OCI-LY7 (cell line): Measurements from ENCODE around the gene OAF. TPM values are rescaled to one million over a fixed set of nuclear protein-coding genes. Genes with fewer than 3 reads are reported as not detected.

Experiments
- BruUV-seq: library from RNA; stranded (reverse); fragments of 400-500 nt; replicated peaks from 2 replicates; lab custom pipeline; 2021; lab: Mats Ljungman, UMichigan
- CTCF ChIA-PET: fragments of 300-600 bp; sonication (Branson Sonifier 250); formaldehyde crosslinking; loops from one replicate; lab custom pipeline; 2022; ENCODE audit warnings: antibody characterized with exemption; ENCODE audit not compliant: unreplicated experiment; lab: Charles Lee
- POLR2A ChIA-PET: fragments of 300-600 bp; sonication (Branson Sonifier 250); formaldehyde crosslinking; loops from one replicate; lab custom pipeline; 2022; ENCODE audit warnings: antibody characterized with exemption; lab: Charles Lee
- DNase-seq: peaks from one replicate; pipeline ENCODE4 v3.0.0-alpha.2; 2015; ENCODE audit warnings: low spot score
- H2AFZ ChIP-seq: fragments of 200-600 bp; sonication (generic), shearing (Covaris generic); 2 replicates; pipeline ENCODE4 v1.6.1; 2014; ENCODE audit warnings: mild to moderate bottlenecking, antibody characterized with exemption, low read length, moderate library complexity
- H3K27ac ChIP-seq: fragments of 200-600 bp; sonication (generic); 2 replicates; pipeline ENCODE4 v1.5.1; 2014; ENCODE audit warnings: mixed run types, low read depth, mild to moderate bottlenecking, moderate library complexity, low read length, inconsistent platforms; ENCODE audit not compliant: poor library complexity, severe bottlenecking
- H3K36me3 ChIP-seq: fragments of 200-600 bp; sonication (generic); 2 replicates; pipeline ENCODE4 v1.6.1; 2014; ENCODE audit warnings: mild to moderate bottlenecking, antibody characterized with exemption, low read length, moderate library complexity, mixed read lengths; ENCODE audit not compliant: insufficient read depth
- H3K4me1 ChIP-seq: fragments of 200-600 bp; sonication (generic); 2 replicates; pipeline ENCODE4 v1.5.1; 2014; ENCODE audit warnings: mild to moderate bottlenecking, low read length; ENCODE audit not compliant: insufficient read depth, poor library complexity, severe bottlenecking
- H3K4me2 ChIP-seq: fragments of 200-600 bp; sonication (generic); 2 replicates; pipeline ENCODE4 v1.6.1; 2014; ENCODE audit warnings: mild to moderate bottlenecking, low read length
- H3K4me3 ChIP-seq: fragments of 200-600 bp; sonication (generic); 2 replicates; pipeline ENCODE4 v1.5.1; 2014; ENCODE audit warnings: mild to moderate bottlenecking, low read depth, low read length; ENCODE audit not compliant: poor library complexity, severe bottlenecking
- H3K79me2 ChIP-seq: fragments of 200-600 bp; sonication (generic); 2 replicates; pipeline ENCODE4 v1.6.1; 2016; ENCODE audit warnings: low read depth, mild to moderate bottlenecking, low read length, moderate library complexity, mixed read lengths; ENCODE audit not compliant: insufficient read depth
- H3K9me2 ChIP-seq: fragments of 200-600 bp; sonication (generic); 2 replicates; pipeline ENCODE4 v1.6.1; 2016; ENCODE audit warnings: mild to moderate bottlenecking, low read length, mixed read lengths; ENCODE audit not compliant: insufficient read depth
- H3K9me3 ChIP-seq: fragments of 200-600 bp; sonication (generic); 2 replicates; pipeline ENCODE4 v1.6.1; 2014; ENCODE audit warnings: mild to moderate bottlenecking, mixed run types, low read length, mixed read lengths
- H4K20me1 ChIP-seq: fragments of 200-600 bp; sonication (generic); 2 replicates; pipeline ENCODE4 v1.6.1; 2014; ENCODE audit warnings: mild to moderate bottlenecking, antibody characterized with exemption, low read length, moderate library complexity, mixed read lengths; ENCODE audit not compliant: insufficient read depth
- CTCF ChIP-seq: fragments of 200-600 bp; sonication (generic); conservative IDR thresholded peaks from 2 replicates; pipeline ENCODE4 v1.5.1; 2014; ENCODE audit warnings: mild to moderate bottlenecking, antibody characterized with exemption, low read length, moderate library complexity, mixed read lengths
- EZH2phosphoT487 ChIP-seq: fragments of 200-600 bp; sonication (generic); IDR thresholded peaks from 2 replicates; pipeline ENCODE4 v1.6.1; 2018; ENCODE audit warnings: low read depth, borderline replicate concordance, mild to moderate bottlenecking, mixed run types, antibody characterized with exemption, low read length, moderate library complexity, mixed read lengths
- intact Hi-C: fragments of 100-400 bp; cut with micrococcal nuclease; formaldehyde crosslinking; loops from one replicate; pipeline ENCODE4 v1.10.0; 2022; ENCODE audit not compliant: unreplicated experiment
- total RNA-seq, 2 experiments: library from RNA; depleted of rRNA in 1 of 2; stranded (reverse); fragments of >200 nt in 1 of 2; shearing (Covaris generic) in 1 of 2; gene quantifications; 2 replicates each; pipeline ENCODE4 v1.2.3, GENCODE V29; 2014 to 2022

OAF gene
- total RNA-seq, 2 experiments from 2014 or later = 3.4 to 3.8 TPM

- TF ChIP-seq CTCF (no peak), EZH2phosphoT487 (no peak)
- Histone ChIP-seq H3K4me2 (no peak overlapping the region), H4K20me1 (no peaks in the 10 kb centered on the region), H3K4me3 (no peak overlapping the region), H3K36me3 (no peaks in the 10 kb centered on the region), H2AFZ (no peak overlapping the region), H3K9me2 (no peaks in the 10 kb centered on the region), H3K9me3 (no peaks in the 10 kb centered on the region), H3K27ac (no peak overlapping the region), H3K4me1 (no peaks in the 10 kb centered on the region), H3K79me2 (no peaks in the 10 kb centered on the region)
- DNase-seq = no peak
- BruUV-seq = no TSS peak
- ChIA-PET CTCF (no interaction called here), POLR2A (no interaction called here)
- intact Hi-C loops = no loop called here
These were observed 45.9 kb downstream of the OAF start for GRCh38 chr11:120256779-120257178.

- no peak overlapping the region for H2AFZ ChIP-seq
- DNase-seq = no peak
- H3K27ac ChIP-seq = no peak overlapping the region
- ChIA-PET POLR2A (no interaction called here), CTCF (interaction anchor here (0.6 kb wide), 1 partner anchor 45 kb away, joined by 4 read pairs; no protein-coding TSS in a partner anchor)
- no peak overlapping the region for H3K4me2 ChIP-seq
- H3K79me2 ChIP-seq = no peaks in the 10 kb centered on the region
- no peaks in the 10 kb centered on the region for H3K9me3 ChIP-seq
- H3K9me2 ChIP-seq = no peaks in the 10 kb centered on the region
- H3K4me3 ChIP-seq = no peak overlapping the region
- H4K20me1 ChIP-seq = no peaks in the 10 kb centered on the region
- TF ChIP-seq EZH2phosphoT487 = no peak
- H3K4me1 ChIP-seq = no peaks in the 10 kb centered on the region
- intact Hi-C loops = no loop called here
- no TSS peak for BruUV-seq
- no peaks in the 10 kb centered on the region for H3K36me3 ChIP-seq
These were observed 46.5 kb downstream of the OAF start for GRCh38 chr11:120257346-120257745.

GRCh38 chr11:120258661-120259060 is 47.8 kb downstream of the OAF start:
- BruUV-seq = no TSS peak
- Histone ChIP-seq H3K27ac (no peak overlapping the region), H3K4me2 (no peak overlapping the region), H4K20me1 (no peaks in the 10 kb centered on the region), H3K36me3 (no peaks in the 10 kb centered on the region), H3K4me1 (no peaks in the 10 kb centered on the region), H3K4me3 (no peak overlapping the region), H3K9me2 (no peaks in the 10 kb centered on the region), H3K9me3 (no peaks in the 10 kb centered on the region), H3K79me2 (no peaks in the 10 kb centered on the region), H2AFZ (no peak overlapping the region)
- TF ChIP-seq EZH2phosphoT487 = no peak
- TF ChIP-seq CTCF = no peak
- intact Hi-C loops = no loop called here
- POLR2A ChIA-PET = no interaction called here
- CTCF ChIA-PET = no interaction called here
- no peak for DNase-seq
